CD14-positive monocyte (primary cell): Measurements from ENCODE around the gene RASAL2. TPM values are rescaled to one million over a fixed set of nuclear protein-coding genes. Genes with fewer than 3 reads are reported as not detected.
"Not testable (repeated sequence)": the region's sequence is repeated elsewhere in the genome, so short reads cannot be mapped to it uniquely, and the experiment has no call there.

Experiments
- DNase-seq, 3 donors: peaks; one replicate each; pipeline ENCODE4 v3.0.0-alpha.2; 2011 to 2022
- H2AFZ ChIP-seq: 2 replicates; pipeline ENCODE4 v1.6.0; 2012; ENCODE audit warnings: mild to moderate bottlenecking, low read depth, low read length, inconsistent platforms; ENCODE audit not compliant: insufficient read depth, poor library complexity, severe bottlenecking
- H3K27ac ChIP-seq, 2 donors: 1 replicate in 1 of 2; 2 replicates in 1 of 2; pipeline ENCODE4 v1.5.1; 2012 to 2013; ENCODE audit warnings: low read length in 2 of 2, control low read depth in 1 of 2, inconsistent platforms in 1 of 2, low read depth in 1 of 2, mild to moderate bottlenecking in 1 of 2
- H3K27me3 ChIP-seq, 2 donors: one replicate each; pipeline versions ENCODE4 v1.6.0 to v1.6.1; 2011 to 2013; ENCODE audit warnings: low read length in 2 of 2; ENCODE audit not compliant: control insufficient read depth in 2 of 2, insufficient read depth in 2 of 2
- H3K36me3 ChIP-seq, 2 donors: replicated peaks in 1 of 2; 1 replicate in 1 of 2; 2 replicates in 1 of 2; pipeline versions ENCODE4 v1.5.1 to v1.6.1; 2012 to 2013; ENCODE audit warnings: low read length in 2 of 2, control low read depth in 1 of 2, inconsistent platforms in 1 of 2, mild to moderate bottlenecking in 1 of 2; ENCODE audit not compliant: insufficient read depth in 2 of 2, control insufficient read depth in 1 of 2
- H3K4me1 ChIP-seq, 2 donors: 1 replicate in 1 of 2; 2 replicates in 1 of 2; pipeline versions ENCODE4 v1.5.1 to v1.6.1; 2012 to 2013; ENCODE audit warnings: low read length in 2 of 2, control low read depth in 1 of 2, inconsistent platforms in 1 of 2, mild to moderate bottlenecking in 1 of 2, moderate library complexity in 1 of 2; ENCODE audit not compliant: insufficient read depth in 2 of 2, control insufficient read depth in 1 of 2
- H3K4me2 ChIP-seq: replicated peaks from 2 replicates; pipeline ENCODE3; 2012; ENCODE audit warnings: low read length, moderate library complexity, mild to moderate bottlenecking; ENCODE audit not compliant: poor library complexity, severe bottlenecking; ENCODE audit errors: extremely low read depth
- H3K4me3 ChIP-seq, 3 experiments: fragments of 200-600 bp in 1 of 3; sonication (generic) in 1 of 3; replicated peaks in 1 of 3; 1 replicate in 2 of 3; 2 replicates in 1 of 3; pipeline ENCODE4 v1.5.1; 2011 to 2013; ENCODE audit warnings: low read length in 3 of 3, mild to moderate bottlenecking in 3 of 3, control low read depth in 2 of 3, low read depth in 2 of 3, inconsistent platforms in 1 of 3, moderate library complexity in 1 of 3
- H3K79me2 ChIP-seq: 2 replicates; pipeline ENCODE4 v1.6.0; 2012; ENCODE audit warnings: mild to moderate bottlenecking, control low read depth, inconsistent platforms, low read length, moderate library complexity; ENCODE audit not compliant: insufficient read depth
- H3K9ac ChIP-seq: 2 replicates; pipeline ENCODE4 v1.6.0; 2017; ENCODE audit warnings: low read length, mild to moderate bottlenecking; ENCODE audit not compliant: insufficient read depth, poor library complexity, severe bottlenecking
- H3K9me3 ChIP-seq, 2 donors: replicated peaks in 1 of 2; 1 replicate in 1 of 2; 2 replicates in 1 of 2; pipeline versions ENCODE4 v1.5.1 to v1.6.1; 2012 to 2013; ENCODE audit warnings: low read length in 2 of 2, control low read depth in 1 of 2; ENCODE audit not compliant: control insufficient read depth in 1 of 2, insufficient read depth in 1 of 2
- H4K20me1 ChIP-seq: 2 replicates; pipeline ENCODE4 v1.6.0; 2012; ENCODE audit warnings: mild to moderate bottlenecking, low read length, control low read depth, moderate library complexity; ENCODE audit not compliant: insufficient read depth
- H3K27ac Mint-ChIP-seq, 7 donors: one replicate each; pipeline ENCODE4 v1.8.0; 2020; ENCODE audit warnings: mild to moderate bottlenecking in 7 of 7, mixed read lengths in 7 of 7, moderate library complexity in 6 of 7, inconsistent platforms in 2 of 7
- H3K27me3 Mint-ChIP-seq, 3 donors: one replicate each; pipeline ENCODE4 v1.8.0; 2021 to 2022; ENCODE audit warnings: low read depth in 3 of 3, mild to moderate bottlenecking in 3 of 3, mixed read lengths in 3 of 3, moderate library complexity in 3 of 3, inconsistent platforms in 1 of 3
- H3K36me3 Mint-ChIP-seq, 2 donors: one replicate each; pipeline ENCODE4 v1.8.0; 2020; ENCODE audit warnings: mixed read lengths in 2 of 2, inconsistent platforms in 1 of 2, mild to moderate bottlenecking in 1 of 2
- H3K4me1 Mint-ChIP-seq: one replicate; pipeline ENCODE4 v1.8.0; 2020; ENCODE audit warnings: mild to moderate bottlenecking, mixed read lengths
- H3K4me3 Mint-ChIP-seq, 2 donors: one replicate each; pipeline ENCODE4 v1.8.0; 2020; ENCODE audit warnings: mild to moderate bottlenecking in 2 of 2, mixed read lengths in 2 of 2, moderate library complexity in 1 of 2
- H3K9me3 Mint-ChIP-seq, 7 donors: one replicate each; pipeline ENCODE4 v1.8.0; 2020 to 2022; ENCODE audit warnings: mixed read lengths in 7 of 7, mild to moderate bottlenecking in 6 of 7, moderate library complexity in 6 of 7, inconsistent platforms in 2 of 7
- CTCF ChIP-seq: fragments of 200-600 bp; IDR thresholded peaks from one replicate; pipeline ENCODE4 v1.8.0; 2022; ENCODE audit warnings: antibody characterized with exemption, mild to moderate bottlenecking
- WGBS: methylation state at CpG from one replicate; pipeline ENCODE4 v1.1.5; 2013; ENCODE audit warnings: missing lambda C conversion rate; ENCODE audit not compliant: insufficient coverage; 5-methylcytosine and 5-hydroxymethylcytosine counted together
- intact Hi-C, 2 donors: fragments of 100-400 bp; cut with micrococcal nuclease; formaldehyde crosslinking; loops; one replicate each; pipeline versions ENCODE4 v1.15.0 to v1.15.1; 2023
- polyA plus RNA-seq, 3 donors: library from polyadenylated mRNA; depleted of rRNA in 1 of 3; unstranded in 2 of 3; stranded (reverse) in 1 of 3; fragments of 300-500 nt in 2 of 3; fragments of >200 nt in 1 of 3; fragmentation: Illumina TruSeq in 2 of 3; gene quantifications; 1 replicate in 2 of 3; 2 replicates in 1 of 3; pipeline ENCODE4 v1.2.3, GENCODE V29; 2012 to 2021

RASAL2 gene
- polyA plus RNA-seq, 3 donors, result 0.15 to 1.00 (median 0.63) TPM

- Histone ChIP-seq H2AFZ (no peak overlapping the region), H3K36me3 (no peaks in the 10 kb centered on the region), H3K9me3 (peaks cover 0 to 3% of the 10 kb centered on the region in 2 donors), H3K27ac (no peak overlapping the region), H3K4me2 (no peak overlapping the region), H3K79me2 (no peaks in the 10 kb centered on the region), H4K20me1 (no peaks in the 10 kb centered on the region), H3K9ac (no peak overlapping the region), H3K4me1 (no peaks in the 10 kb centered on the region), H3K4me3 (no peak overlapping the region), H3K27me3 (no peaks in the 10 kb centered on the region)
- Mint-ChIP-seq H3K4me1 (no peaks in the 10 kb centered on the region), H3K36me3 (no peaks in the 10 kb centered on the region), H3K4me3 (no peak overlapping the region), H3K27me3 (peaks cover 0 to 2% (median 2%) of the 10 kb centered on the region in 3 donors), H3K9me3 (peaks cover 5 to 19% (median 13%) of the 10 kb centered on the region in 7 donors), H3K27ac (no peak overlapping the region)
- WGBS, result 88% methylated on average over 1 of the region's 1 CpG
- intact Hi-C loops, result no loop called here
- TF ChIP-seq CTCF, result no peak
- no peak for DNase-seq
Measured at GRCh38 chr1:178243119-178243518, 149.2 kb downstream of the RASAL2 start.

- Histone ChIP-seq H3K9ac (no peak overlapping the region), H4K20me1 (no peaks in the 10 kb centered on the region), H3K4me3 (no peak overlapping the region), H3K9me3 (peaks cover 0 to 7% of the 10 kb centered on the region in 2 donors), H3K27ac (no peak overlapping the region), H3K4me2 (no peak overlapping the region), H3K27me3 (no peaks in the 10 kb centered on the region), H3K79me2 (no peaks in the 10 kb centered on the region), H2AFZ (no peak overlapping the region), H3K36me3 (no peaks in the 10 kb centered on the region), H3K4me1 (no peaks in the 10 kb centered on the region)
- H3K27me3 Mint-ChIP-seq, result peaks cover 0 to 2% (median 2%) of the 10 kb centered on the region in 3 donors
- no peaks in the 10 kb centered on the region for H3K4me1 Mint-ChIP-seq
- DNase-seq, result no peak
- no peak overlapping the region for H3K27ac Mint-ChIP-seq
- TF ChIP-seq CTCF, result no peak
- H3K9me3 Mint-ChIP-seq, result peaks cover 10 to 26% (median 20%) of the 10 kb centered on the region in 7 donors
- WGBS, result no CpG with 5 or more reads among the region's 2 CpGs
- H3K4me3 Mint-ChIP-seq, result no peak overlapping the region
- intact Hi-C loops, result no loop called here
- H3K36me3 Mint-ChIP-seq, result no peaks in the 10 kb centered on the region
Measured at GRCh38 chr1:178243890-178244289, 150.0 kb downstream of the RASAL2 start.

- not testable (repeated sequence) for H3K79me2 ChIP-seq, H3K4me3 ChIP-seq
Measured at GRCh38 chr1:178248284-178248683, 154.4 kb downstream of the RASAL2 start.

More at GRCh38 chr1:178248284-178248683, 154.4 kb downstream of the RASAL2 start:
- H3K4me2 ChIP-seq, DNase-seq, H3K36me3 Mint-ChIP-seq, H3K4me1 Mint-ChIP-seq, H2AFZ ChIP-seq, H3K27ac Mint-ChIP-seq, H3K4me3 Mint-ChIP-seq, H3K27ac ChIP-seq, H3K36me3 ChIP-seq, intact Hi-C loops, H4K20me1 ChIP-seq, H3K4me1 ChIP-seq, H3K27me3 Mint-ChIP-seq, H3K9ac ChIP-seq, H3K27me3 ChIP-seq: not testable (repeated sequence)
- peaks cover 7 to 14% of the 10 kb centered on the region in 2 donors for H3K9me3 ChIP-seq
- H3K9me3 Mint-ChIP-seq, result peaks cover 18 to 40% (median 32%) of the 10 kb centered on the region in 7 donors
- WGBS, result no CpG with 5 or more reads among the region's 3 CpGs
